NCI-H146 (cell line): ENCODE measurements around the gene CACNG3.
A peak's percentile ranks its signal among the peaks of the same experiment; 100 is the strongest.

ENCODE experiments used
- DNase-seq: peaks from one replicate; lab custom pipeline; 2025; lab: John Stamatoyannopoulos, UW

The CACNG3 gene

GRCh38 chr16:24396350-24397271 lies 140.5 kb downstream of the CACNG3 start:
- no peak for DNase-seq

DNA sequence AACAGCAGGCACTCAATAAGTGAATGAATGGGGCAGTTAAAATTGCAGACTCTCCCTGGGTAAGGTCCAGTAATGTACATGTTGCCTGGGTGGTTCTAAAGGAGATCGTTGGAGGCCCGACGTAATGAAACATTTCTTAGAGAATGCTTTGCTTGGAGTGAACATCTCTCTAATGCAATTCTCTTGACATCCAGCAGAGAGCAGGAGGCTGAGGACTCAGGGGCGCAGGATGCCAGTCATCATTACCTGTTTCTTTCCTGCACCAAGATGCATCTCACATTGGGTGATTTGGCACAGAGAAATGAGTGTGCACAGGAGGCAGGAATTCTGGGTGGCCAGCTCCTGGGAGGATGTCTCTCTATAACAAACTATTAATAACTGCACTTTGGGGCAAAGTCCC lies 152.9 kb downstream of the CACNG3 start:
- peak; percentile 21 for DNase-seq
